ENCODE data around the gene OR6Y1. TPM values are rescaled to one million over a fixed set of nuclear protein-coding genes. Genes with fewer than 3 reads are reported as not detected.

OR6Y1 gene
- total RNA-seq = not detected in 2 replicates

GRCh38 chr1:158554352-158554751 is at the start of gene OR6Y1:
Gene OR6Y1, minus strand, starts transcription at chr1:158554405. Its CDS starts 6,300 bp downstream, at chr1:158548105.

GRCh38 chr1:158579733-158580132 is 25.5 kb upstream of the OR6Y1 start, which contains the start of gene OR10X1:
Gene OR10X1, minus strand, starts transcription at chr1:158579899. Its CDS starts 0 bp downstream, at chr1:158579899.

GRCh38 chr1:158570480-158570879 is 16.3 kb upstream of the OR6Y1 start, which contains the start of gene OR6P1:
Gene OR6P1, minus strand, starts transcription at chr1:158570580. Its CDS starts 6,976 bp downstream, at chr1:158563604.

Other genes starting within 250 kb of the OR6Y1 start
- gene CD1B, start 222.9 kb downstream of the OR6Y1 start, total RNA-seq = not detected in 2 replicates
- not detected in 2 replicates for gene CD1E, start 200.5 kb downstream of the OR6Y1 start, total RNA-seq
- gene OR10T2, start 154.9 kb downstream of the OR6Y1 start, total RNA-seq = not detected in 2 replicates
- gene OR10K2, start 128.2 kb downstream of the OR6Y1 start, total RNA-seq = not detected in 2 replicates
- gene OR10K1, start 92.6 kb downstream of the OR6Y1 start, total RNA-seq = not detected in 2 replicates
- not detected in 2 replicates for gene OR10R2, start 82.2 kb downstream of the OR6Y1 start, total RNA-seq
- not detected in 2 replicates for gene OR6P1, start 16.2 kb upstream of the OR6Y1 start, total RNA-seq
- gene OR10X1, start 25.5 kb upstream of the OR6Y1 start, total RNA-seq = not detected in 2 replicates
- not detected in 2 replicates for gene OR10Z1, start 50.9 kb upstream of the OR6Y1 start, total RNA-seq
- gene SPTA1, start 132.3 kb upstream of the OR6Y1 start, total RNA-seq = not detected in 2 replicates
- gene OR6K2, start 146.2 kb upstream of the OR6Y1 start, total RNA-seq = not detected in 2 replicates
- not detected in 2 replicates for gene OR6K3, start 166.3 kb upstream of the OR6Y1 start, total RNA-seq
- not detected in 2 replicates for gene OR6K6, start 200.3 kb upstream of the OR6Y1 start, total RNA-seq
- not detected in 2 replicates for gene OR6N1, start 217.8 kb upstream of the OR6Y1 start, total RNA-seq
- gene OR6N2, start 226.8 kb upstream of the OR6Y1 start, total RNA-seq = not detected in 2 replicates